H1 (cell line): ENCODE measurements around the gene OSBP2. TPM values are rescaled to one million over a fixed set of nuclear protein-coding genes. Genes with fewer than 3 reads are reported as not detected.
A peak's percentile ranks its signal among the peaks of the same experiment; 100 is the strongest.

Source experiments
- CHD2 ChIP-seq: IDR thresholded peaks from 2 replicates; pipeline ENCODE4 v1.6.1; 2012; ENCODE audit warnings: low read length, improper control_type of control experiment
- CREB1 ChIP-seq: IDR thresholded peaks from 2 replicates; pipeline ENCODE4 v1.6.1; 2012; ENCODE audit warnings: inconsistent platforms
- CTBP2 ChIP-seq: IDR thresholded peaks from 2 replicates; pipeline ENCODE4 v1.7.0; 2011; ENCODE audit warnings: borderline replicate concordance, mild to moderate bottlenecking, moderate library complexity, mixed read lengths, low read length; ENCODE audit not compliant: insufficient read depth, insufficient read length
- E2F6 ChIP-seq: IDR thresholded peaks from 2 replicates; pipeline ENCODE4 v1.6.1; 2012; ENCODE audit warnings: inconsistent platforms
- EGR1 ChIP-seq: IDR thresholded peaks from 2 replicates; pipeline ENCODE4 v1.6.1; 2011; ENCODE audit warnings: low read depth, low read length, borderline replicate concordance
- HDAC2 ChIP-seq, 2 experiments: fragments of 300-600 bp in 1 of 2; sonication (generic) in 1 of 2; IDR thresholded peaks; 2 replicates each; pipeline ENCODE4 v1.6.1; 2011 to 2012; ENCODE audit warnings: low read depth in 2 of 2, low read length in 2 of 2, mild to moderate bottlenecking in 2 of 2, moderate library complexity in 2 of 2, borderline replicate concordance in 1 of 2, inconsistent platforms in 1 of 2
- JUN ChIP-seq: IDR thresholded peaks from 2 replicates; pipeline ENCODE4 v1.6.1; 2011; ENCODE audit warnings: low read depth, mild to moderate bottlenecking, improper control_type of control experiment, low read length
- KDM5A ChIP-seq: fragments of 200-600 bp; IDR thresholded peaks from 2 replicates; pipeline ENCODE4 v1.7.1; 2012; ENCODE audit warnings: mild to moderate bottlenecking, low read length, inconsistent platforms, mixed read lengths
- POLR2A ChIP-seq, 2 experiments: IDR thresholded peaks; 1 replicate in 1 of 2; 2 replicates in 1 of 2; pipeline ENCODE4 v1.6.1; 2011; ENCODE audit warnings: low read depth in 2 of 2, low read length in 2 of 2, mild to moderate bottlenecking in 2 of 2; ENCODE audit errors: control extremely low read depth in 1 of 2
- SIN3A ChIP-seq, 2 experiments: IDR thresholded peaks in 1 of 2; conservative IDR thresholded peaks in 1 of 2; 2 replicates each; pipeline ENCODE4 v1.6.1; 2011 to 2012; ENCODE audit warnings: low read length in 2 of 2, improper control_type of control experiment in 1 of 2, low read depth in 1 of 2, mild to moderate bottlenecking in 1 of 2
- SIX5 ChIP-seq: IDR thresholded peaks from 2 replicates; pipeline ENCODE4 v1.6.1; 2011; ENCODE audit warnings: mild to moderate bottlenecking, low read depth, low read length
- SP1 ChIP-seq: IDR thresholded peaks from 2 replicates; pipeline ENCODE4 v1.6.1; 2011; ENCODE audit warnings: low read depth, low read length
- SRF ChIP-seq: IDR thresholded peaks from 2 replicates; pipeline ENCODE4 v1.6.1; 2011; ENCODE audit warnings: mild to moderate bottlenecking, low read depth, low read length, moderate library complexity
- TBP ChIP-seq: IDR thresholded peaks from 2 replicates; pipeline ENCODE4 v1.6.1; 2011; ENCODE audit warnings: low read depth, low read length, improper control_type of control experiment
- USF2 ChIP-seq: IDR thresholded peaks from 2 replicates; pipeline ENCODE4 v1.6.1; 2011; ENCODE audit warnings: low read length, improper control_type of control experiment
- polyA plus RNA-seq, 7 experiments: library from polyadenylated mRNA; depleted of rRNA in 3 of 7; stranded (reverse) in 5 of 7; unstranded in 2 of 7; fragments of >200 nt in 5 of 7; fragments of 200-250 nt in 2 of 7; gene quantifications; 1 replicate in 5 of 7; 2 replicates in 1 of 7; 4 replicates in 1 of 7; pipeline versions ENCODE4 v1.2.1 to v1.2.3, GENCODE V29; 2011 to 2013; ENCODE audit warnings: missing spikeins in 2 of 7, mixed read lengths in 2 of 7
- total RNA-seq: library from RNA; stranded (reverse); fragmentation: NEBNext Ultra II Directional; extraction: Animal tissue kit (Norgen Biotek cat#: 25700); gene quantifications from 2 replicates; pipeline ENCODE4 v1.2.1, GENCODE V29; 2021
- TF ChIP-seq, protein P1 (sequence below): IDR thresholded peaks from 2 replicates; pipeline ENCODE4 v1.6.1; 2012; ENCODE audit warnings: low read length, inconsistent platforms

The OSBP2 gene
- total and polyA plus RNA-seq, 2 of the 8 experiments (the other 6 are each of a cell fraction or from before 2014, with no cell fraction given), result 3.4 to 3.7 TPM

GRCh38 chr22:30655532-30655931 lies 39.1 kb upstream of the OSBP2 start (continued):
- TF ChIP-seq HDAC2 (IDR thresholded peaks at IDR 0.05; ENCODE audit: borderline replicate concordance in 1 of 2, low read depth in 2 of 2, low read length in 2 of 2) (peak in 1 of 2 experiments; percentile 71; a peak in 1 of 4 replicates), CTBP2 (no peak), KDM5A (no peak), SIN3A (conservative IDR thresholded peaks at IDR 0.05 in 1 of 2, IDR thresholded peaks at IDR 0.05 in 1 of 2; ENCODE audit: low read depth in 1 of 2, low read length in 2 of 2) (no peak), POLR2A (IDR thresholded peaks at IDR 0.05; ENCODE audit: control extremely low read depth in 1 of 2, low read depth in 2 of 2, low read length in 2 of 2) (no peak), TBP (no peak), USF2 (no peak), SRF (no peak), SIX5 (no peak), SP1 (no peak), CREB1 (no peak), CHD2 (no peak), E2F6 (no peak), EGR1 (no peak), JUN (no peak)
- TF ChIP-seq, protein P1, sequence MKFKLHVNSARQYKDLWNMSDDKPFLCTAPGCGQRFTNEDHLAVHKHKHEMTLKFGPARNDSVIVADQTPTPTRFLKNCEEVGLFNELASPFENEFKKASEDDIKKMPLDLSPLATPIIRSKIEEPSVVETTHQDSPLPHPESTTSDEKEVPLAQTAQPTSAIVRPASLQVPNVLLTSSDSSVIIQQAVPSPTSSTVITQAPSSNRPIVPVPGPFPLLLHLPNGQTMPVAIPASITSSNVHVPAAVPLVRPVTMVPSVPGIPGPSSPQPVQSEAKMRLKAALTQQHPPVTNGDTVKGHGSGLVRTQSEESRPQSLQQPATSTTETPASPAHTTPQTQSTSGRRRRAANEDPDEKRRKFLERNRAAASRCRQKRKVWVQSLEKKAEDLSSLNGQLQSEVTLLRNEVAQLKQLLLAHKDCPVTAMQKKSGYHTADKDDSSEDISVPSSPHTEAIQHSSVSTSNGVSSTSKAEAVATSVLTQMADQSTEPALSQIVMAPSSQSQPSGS, result no peak
